Pancreas (tissue), 10 donors: ENCODE data around the gene IRF3. TPM values are rescaled to one million over a fixed set of nuclear protein-coding genes. Genes with fewer than 3 reads are reported as not detected.
A peak's percentile ranks its signal among the peaks of the same experiment; 100 is the strongest.

Experiments
- ATAC-seq, 4 donors: fragments of 200-7000 bp; cut with Tn5 transposase; one replicate each; pipeline versions ENCODE4 v1.8.0 to v1.9.1; 2020; ENCODE audit warnings: mild to moderate bottlenecking in 4 of 4, moderate library complexity in 4 of 4
- DNase-seq, 6 donors: peaks; one replicate each; pipeline ENCODE4 v3.0.0-alpha.2; 2020
- FAIRE-seq: peaks from 2 replicates; lab custom pipeline; 2012; peaks lifted over from hg19 to GRCh38; lab: Jason Lieb, UNC
- H3K27ac ChIP-seq, 4 donors: fragments of 200-600 bp; sonication (generic); 1 replicate in 3 of 4; 2 replicates in 1 of 4; pipeline versions ENCODE4 v1.5.0 to v1.8.0; 2020
- H3K27me3 ChIP-seq, 4 donors: fragments of 200-600 bp; one replicate each; pipeline ENCODE4 v1.8.0; 2021
- H3K36me3 ChIP-seq, 3 donors: fragments of 200-600 bp; sonication (generic) in 1 of 3; one replicate each; pipeline versions ENCODE4 v1.5.0 to v1.8.0; 2020 to 2021
- H3K4me1 ChIP-seq, 3 donors: fragments of 200-600 bp; one replicate each; pipeline ENCODE4 v1.8.0; 2021
- H3K4me3 ChIP-seq, 4 donors: fragments of 200-600 bp; sonication (generic) in 2 of 4; one replicate each; pipeline versions ENCODE4 v1.5.0 to v1.8.0; 2020 to 2021
- H3K9me3 ChIP-seq, 4 donors: fragments of 200-600 bp; one replicate each; pipeline ENCODE4 v1.8.0; 2021
- WGBS, 2 donors: extraction: QIAGEN DNeasy Blood & Tissue Kit; methylation state at CpG; one replicate each; pipeline ENCODE4 v1.1.7; 2013; 5-methylcytosine and 5-hydroxymethylcytosine counted together
- intact Hi-C, 3 donors: fragments of 100-400 bp; cut with DNase I; formaldehyde crosslinking; loops; one replicate each; pipeline versions ENCODE4 v1.11.1 to v1.14.2; 2022
- polyA plus RNA-seq, 2 donors: library from polyadenylated mRNA; stranded (reverse); fragments of 200-250 nt; gene quantifications; one replicate each; pipeline ENCODE4 v1.2.3, GENCODE V29; 2013
- total RNA-seq, 6 donors: library from RNA; stranded (reverse); fragmentation: NEBNext Ultra II Directional in 4 of 6; extraction: Animal tissue kit (Norgen Biotek cat#: 25700) in 4 of 6; gene quantifications; one replicate each; pipeline versions ENCODE4 v1.2.1 to v1.2.4, GENCODE V29; 2021 to 2023
- TF ChIP-seq, protein P1 (sequence below), 4 donors: fragments of 200-600 bp; sonication (generic) in 3 of 4; IDR thresholded peaks; one replicate each; pipeline versions ENCODE4 v1.5.0 to v1.8.0; 2021; ENCODE audit warnings: antibody characterized with exemption in 4 of 4
- donor health status: healthy with polysubstance abuse.
- donor health status: DM: no; HTN: no; CAD: no; lungs with moderate emphysema.
- donor health status: DM: no; HTN: no; CAD: no.
- donor health status: control.
- donor health status: control.
- donor health status: Bipolar disorder and iron deficiency.
- donor health status: DM: yes; HTN: yes; CAD: no.
- donor health status: DM: no; HTN: no; CAD: no.
- donor health status: DM: no; HTN: no; CAD: no.
- donor health status: DM: yes; HTN: yes; CAD: no.

IRF3 gene, protein sequence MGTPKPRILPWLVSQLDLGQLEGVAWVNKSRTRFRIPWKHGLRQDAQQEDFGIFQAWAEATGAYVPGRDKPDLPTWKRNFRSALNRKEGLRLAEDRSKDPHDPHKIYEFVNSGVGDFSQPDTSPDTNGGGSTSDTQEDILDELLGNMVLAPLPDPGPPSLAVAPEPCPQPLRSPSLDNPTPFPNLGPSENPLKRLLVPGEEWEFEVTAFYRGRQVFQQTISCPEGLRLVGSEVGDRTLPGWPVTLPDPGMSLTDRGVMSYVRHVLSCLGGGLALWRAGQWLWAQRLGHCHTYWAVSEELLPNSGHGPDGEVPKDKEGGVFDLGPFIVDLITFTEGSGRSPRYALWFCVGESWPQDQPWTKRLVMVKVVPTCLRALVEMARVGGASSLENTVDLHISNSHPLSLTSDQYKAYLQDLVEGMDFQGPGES
- total RNA-seq (10 to 100 TPM; 34.4 to 66.0 (median 44.7) TPM), polyA plus RNA-seq (100 to 1,000 TPM; 213 to 289 TPM)

DNA sequence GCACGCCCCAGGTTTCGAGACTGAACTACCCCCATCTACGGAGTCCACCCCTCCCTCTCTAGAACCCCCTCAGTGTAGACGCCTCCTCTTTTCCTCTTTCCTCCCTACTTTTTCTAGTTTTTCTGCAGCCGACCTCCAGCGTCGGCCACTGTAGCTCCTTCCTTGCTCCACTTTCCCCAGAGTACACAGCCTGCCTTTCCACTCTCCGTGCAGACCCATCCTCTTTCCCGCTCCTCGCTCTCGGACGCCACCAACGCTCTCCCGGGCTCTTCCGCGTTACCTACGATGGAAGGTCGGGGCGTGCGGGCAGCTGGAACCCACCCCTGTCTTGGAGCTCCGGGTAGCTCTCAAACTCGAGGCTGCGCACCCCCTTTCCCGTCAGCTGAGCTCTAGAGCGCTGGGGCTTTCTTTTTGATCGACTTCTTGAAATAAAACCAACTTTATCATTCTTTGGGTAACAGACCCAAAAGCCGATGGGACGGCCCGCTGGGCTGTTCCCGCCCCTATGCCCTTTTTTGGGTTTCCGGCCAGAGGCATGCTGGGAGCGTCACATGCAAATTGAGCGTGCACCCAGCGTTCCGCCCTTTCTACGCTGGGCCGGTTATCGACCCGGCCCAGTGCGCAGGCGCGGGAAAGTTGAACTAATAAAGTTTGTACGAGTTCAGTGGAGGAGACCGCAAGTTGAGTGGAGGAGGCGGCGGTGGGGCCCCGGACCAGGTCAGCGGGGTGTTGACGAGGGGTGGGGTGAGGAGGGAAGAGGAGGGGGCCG, at the start of gene IRF3, which contains the start of gene BCL2L12:
TSS of gene IRF3 (minus strand) at position 507 of the 769 bp plus-strand sequence. CDS start 1,019 bp downstream, outside the sequence.
TSS of gene BCL2L12 (plus strand) at position 583 of the 769 bp plus-strand sequence. CDS start 760 bp downstream, outside the sequence.
- intact Hi-C loops = no loop called here
- Histone ChIP-seq H3K27ac (peak within 1 kb of the TSS; percentile 77 to 91 (median 79)), H3K4me1 (peaks cover 0 to 7% (median 5%) of the 10 kb centered on the region in 3 donors), H3K9me3 (no peaks in the 10 kb centered on the region), H3K36me3 (peaks cover 0 to 10% (median 9%) of the 10 kb centered on the region in 3 donors), H3K27me3 (no peaks in the 10 kb centered on the region), H3K4me3 (peak within 1 kb of the TSS; percentile 45 to 80 (median 67))
- DNase-seq (peak; percentile 97 to 100 (median 98)), ATAC-seq (peak; percentile 89 to 94 (median 90)), FAIRE-seq (peak; percentile 51)
- 0% methylated on average over 50 of the region's 50 CpGs for WGBS, 2 donors
- TF ChIP-seq, protein P1, sequence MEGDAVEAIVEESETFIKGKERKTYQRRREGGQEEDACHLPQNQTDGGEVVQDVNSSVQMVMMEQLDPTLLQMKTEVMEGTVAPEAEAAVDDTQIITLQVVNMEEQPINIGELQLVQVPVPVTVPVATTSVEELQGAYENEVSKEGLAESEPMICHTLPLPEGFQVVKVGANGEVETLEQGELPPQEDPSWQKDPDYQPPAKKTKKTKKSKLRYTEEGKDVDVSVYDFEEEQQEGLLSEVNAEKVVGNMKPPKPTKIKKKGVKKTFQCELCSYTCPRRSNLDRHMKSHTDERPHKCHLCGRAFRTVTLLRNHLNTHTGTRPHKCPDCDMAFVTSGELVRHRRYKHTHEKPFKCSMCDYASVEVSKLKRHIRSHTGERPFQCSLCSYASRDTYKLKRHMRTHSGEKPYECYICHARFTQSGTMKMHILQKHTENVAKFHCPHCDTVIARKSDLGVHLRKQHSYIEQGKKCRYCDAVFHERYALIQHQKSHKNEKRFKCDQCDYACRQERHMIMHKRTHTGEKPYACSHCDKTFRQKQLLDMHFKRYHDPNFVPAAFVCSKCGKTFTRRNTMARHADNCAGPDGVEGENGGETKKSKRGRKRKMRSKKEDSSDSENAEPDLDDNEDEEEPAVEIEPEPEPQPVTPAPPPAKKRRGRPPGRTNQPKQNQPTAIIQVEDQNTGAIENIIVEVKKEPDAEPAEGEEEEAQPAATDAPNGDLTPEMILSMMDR (IDR thresholded peaks at IDR 0.05) = no peak

DNA sequence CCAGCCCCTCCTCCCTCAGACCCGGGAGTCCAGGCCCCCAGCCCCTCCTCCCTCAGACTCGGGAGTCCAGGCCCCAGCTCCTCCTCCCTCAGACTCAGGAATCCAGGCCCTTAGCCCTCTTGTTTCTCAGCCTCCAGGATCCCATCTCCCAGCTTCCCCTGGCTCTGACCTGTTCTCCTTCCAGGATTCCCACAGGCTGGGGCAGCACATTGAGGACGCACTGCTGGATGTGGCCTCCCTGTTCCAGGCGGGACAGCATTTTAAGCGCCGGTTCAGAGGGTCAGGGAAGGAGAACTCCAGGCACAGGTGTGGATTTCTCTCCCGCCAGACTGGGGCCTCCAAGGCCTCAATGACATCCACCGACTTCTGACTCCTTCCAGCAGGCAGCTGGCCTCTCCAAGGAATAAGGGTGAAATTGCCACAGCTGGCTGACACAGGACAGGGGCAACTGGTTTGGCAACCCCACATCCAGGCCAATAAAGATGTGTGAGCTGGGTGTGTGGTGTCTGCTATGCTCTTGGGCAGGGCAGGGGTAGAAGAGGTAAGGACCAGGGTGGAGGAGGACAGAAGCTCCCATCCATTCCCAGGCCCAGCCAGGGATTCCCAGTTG, 47.7 kb upstream of the IRF3 start:
- FAIRE-seq = no peak
- DNase-seq = no peak
- H3K36me3 ChIP-seq = no peaks in the 10 kb centered on the region
- intact Hi-C loops = no loop called here
- no peak overlapping the region for H3K27ac ChIP-seq
- no peaks in the 10 kb centered on the region for H3K4me1 ChIP-seq
- H3K4me3 ChIP-seq = no peak overlapping the region
- no peak for ATAC-seq
- TF ChIP-seq, protein P1 (IDR thresholded peaks at IDR 0.05) = no peak
- 56 to 64% methylated on average over 8 of the region's 8 CpGs for WGBS, 2 donors
- H3K9me3 ChIP-seq = no peaks in the 10 kb centered on the region
- no peaks in the 10 kb centered on the region for H3K27me3 ChIP-seq

DNA sequence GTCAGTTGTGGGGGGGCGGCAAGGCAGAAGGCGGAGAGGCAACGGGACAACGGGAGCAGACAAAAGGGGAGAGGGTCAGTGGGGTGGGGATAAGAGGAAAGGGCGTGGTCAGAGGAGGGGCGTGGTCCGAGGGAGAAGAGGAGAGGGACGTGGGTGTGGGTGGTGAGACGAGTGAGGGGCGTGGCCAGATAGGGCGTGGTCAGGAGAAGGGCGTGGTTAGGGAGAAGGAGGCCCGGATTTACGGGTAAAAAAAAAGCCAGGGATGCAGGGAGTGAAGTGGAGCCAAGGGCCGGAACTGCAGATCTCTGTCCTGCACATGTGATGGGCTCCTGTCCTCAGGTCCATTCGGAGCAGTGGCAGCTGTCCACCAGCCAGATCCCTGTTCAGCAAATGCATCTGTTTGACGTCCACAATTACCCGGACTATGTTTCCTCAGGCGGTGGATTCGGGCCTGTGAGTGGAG, 46.8 kb upstream of the IRF3 start:
- Histone ChIP-seq H3K4me1 (no peaks in the 10 kb centered on the region), H3K27ac (no peak overlapping the region), H3K27me3 (no peaks in the 10 kb centered on the region), H3K9me3 (no peaks in the 10 kb centered on the region), H3K4me3 (no peak overlapping the region), H3K36me3 (no peaks in the 10 kb centered on the region)
- TF ChIP-seq, protein P1 (IDR thresholded peaks at IDR 0.05) = no peak
- FAIRE-seq (no peak), DNase-seq (peak in 3 of 6 donors; percentile 30 to 44 (median 35)), ATAC-seq (peak in 3 of 4 donors; percentile 33 to 48 (median 48))
- WGBS, 2 donors = 63 to 70% methylated on average over 20 of the region's 20 CpGs
- intact Hi-C loops = no loop called here

DNA sequence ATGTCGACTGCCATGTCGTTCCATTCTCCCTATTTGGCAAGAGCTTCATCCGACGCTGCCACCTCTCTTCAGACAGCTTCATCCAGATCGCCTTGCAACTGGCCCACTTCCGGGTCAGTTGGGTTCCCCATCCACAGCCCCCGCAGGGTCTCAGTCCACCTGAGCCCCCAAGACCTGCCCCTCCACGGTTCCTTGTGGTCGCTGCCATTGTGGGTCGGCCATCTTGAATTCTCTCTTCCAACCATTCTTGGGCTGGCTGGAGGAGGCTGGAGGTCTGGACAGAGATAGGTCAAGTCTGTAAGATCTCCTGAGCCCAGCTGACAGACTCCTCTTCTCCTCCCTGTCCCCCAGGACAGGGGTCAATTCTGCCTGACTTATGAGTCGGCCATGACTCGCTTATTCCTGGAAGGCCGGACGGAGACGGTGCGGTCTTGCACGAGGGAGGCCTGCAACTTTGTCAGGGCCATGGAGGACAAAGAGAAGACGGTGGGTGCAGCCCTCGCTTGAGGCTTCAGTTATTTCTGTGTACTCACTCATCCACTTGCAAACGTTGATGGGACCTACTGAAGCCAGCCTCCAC, 44.8 kb upstream of the IRF3 start:
- H3K36me3 ChIP-seq = no peaks in the 10 kb centered on the region
- DNase-seq = no peak
- H3K27me3 ChIP-seq = no peaks in the 10 kb centered on the region
- TF ChIP-seq, protein P1 (IDR thresholded peaks at IDR 0.05) = no peak
- FAIRE-seq = no peak
- H3K27ac ChIP-seq = no peak overlapping the region
- no peaks in the 10 kb centered on the region for H3K9me3 ChIP-seq
- intact Hi-C loops = no loop called here
- no peaks in the 10 kb centered on the region for H3K4me1 ChIP-seq
- 81 to 88% methylated on average over 20 of the region's 20 CpGs for WGBS, 2 donors
- ATAC-seq = peak in 1 of 4 donors; percentile 14
- H3K4me3 ChIP-seq = no peak overlapping the region
